A549 (cell line): ENCODE results near the gene PDIA3. TPM values are rescaled to one million over a fixed set of nuclear protein-coding genes. Genes with fewer than 3 reads are reported as not detected.
A peak's percentile ranks its signal among the peaks of the same experiment; 100 is the strongest.

Experiments
- ATAC-seq, 2 experiments: fragments of 200-7000 bp in 1 of 2; fragments of >200 bp in 1 of 2; cut with Nextera tagmentation in 1 of 2; cut with Tn5 transposase in 1 of 2; 3 replicates each; pipeline versions ENCODE4 v1.8.0 to v1.9.1; 2018 to 2020; ENCODE audit warnings: mild to moderate bottlenecking in 1 of 2, moderate library complexity in 1 of 2
- CTCF ChIA-PET: fragments of 300-600 bp; sonication (Branson Sonifier 250); formaldehyde crosslinking; extraction: SDS; loops from one replicate; lab custom pipeline; 2021; ENCODE audit warnings: antibody characterized with exemption, inconsistent platforms; lab: Yijun Ruan, JAX
- POLR2A ChIA-PET: fragments of 350-600 bp; formaldehyde crosslinking; extraction: SDS; loops from one replicate; lab custom pipeline; 2021; ENCODE audit warnings: antibody characterized with exemption, inconsistent platforms; lab: Yijun Ruan, JAX
- DNase-seq, 2 experiments: peaks; one replicate each; pipeline versions ENCODE4 v3.0.0 to v3.0.0-alpha.2; 2011 to 2016; ENCODE audit warnings: low read depth in 1 of 2, low spot score in 1 of 2
- FAIRE-seq: peaks from 2 replicates; lab custom pipeline; 2011; peaks lifted over from hg19 to GRCh38; lab: Jason Lieb, UNC
- H3K27ac ChIP-seq, 2 experiments: fragments of >200 bp; sonication (Bioruptor Twin); formaldehyde crosslinking; 3 replicates each; pipeline ENCODE4 v1.5.1; 2016 to 2017
- H3K4me1 ChIP-seq: fragments of >200 bp; sonication (Bioruptor Twin); formaldehyde crosslinking; 3 replicates; pipeline ENCODE4 v1.6.1; 2016
- H3K4me2 ChIP-seq: fragments of >200 bp; sonication (Bioruptor Twin); formaldehyde crosslinking; 3 replicates; pipeline ENCODE4 v1.6.1; 2016
- H3K4me3 ChIP-seq: fragments of >200 bp; sonication (Bioruptor Twin); formaldehyde crosslinking; 3 replicates; pipeline ENCODE4 v1.5.1; 2016
- H3K9me3 ChIP-seq: fragments of >200 bp; sonication (Bioruptor Twin); formaldehyde crosslinking; 3 replicates; pipeline ENCODE4 v1.6.1; 2016
- BCL3 ChIP-seq: fragments of >200 bp; sonication (Bioruptor Twin); formaldehyde crosslinking; IDR thresholded peaks from 3 replicates; pipeline ENCODE4 v1.6.1; 2016
- CTCF ChIP-seq: fragments of >200 bp; sonication (Bioruptor Twin); formaldehyde crosslinking; IDR thresholded peaks from 3 replicates; pipeline ENCODE4 v1.5.1; 2016
- E2F6 ChIP-seq: IDR thresholded peaks from 2 replicates; pipeline ENCODE4 v1.6.1; 2012; ENCODE audit warnings: low read depth, borderline replicate concordance
- EHF ChIP-seq: fragments of 250-450 bp; sonication (Bioruptor Pico); IDR thresholded peaks from 2 replicates; pipeline ENCODE4 v1.5.0; 2020; ENCODE audit warnings: mild to moderate bottlenecking
- FOSB ChIP-seq: fragments of 250-450 bp; sonication (Bioruptor Pico); IDR thresholded peaks from 2 replicates; pipeline ENCODE4 v1.5.0; 2020; ENCODE audit warnings: mild to moderate bottlenecking, moderate library complexity
- GATA3 ChIP-seq: IDR thresholded peaks from 2 replicates; pipeline ENCODE4 v1.6.1; 2012; ENCODE audit warnings: borderline replicate concordance
- HES2 ChIP-seq: fragments of >200 bp; sonication (Bioruptor Twin); formaldehyde crosslinking; IDR thresholded peaks from 2 replicates; pipeline ENCODE4 v1.6.1; 2016
- KDM1A ChIP-seq: fragments of 200-600 bp; sonication (generic); IDR thresholded peaks from 2 replicates; pipeline ENCODE4 v1.6.1; 2016; ENCODE audit warnings: low read depth, mild to moderate bottlenecking
- MAX ChIP-seq: IDR thresholded peaks from 2 replicates; pipeline ENCODE4 v1.6.1; 2012
- NFE2L2 ChIP-seq: fragments of 150-350 bp; conservative IDR thresholded peaks from 2 replicates; pipeline ENCODE4 v1.6.1; 2014; ENCODE audit warnings: low read length
- PHF8 ChIP-seq: fragments of 200-600 bp; sonication (generic); IDR thresholded peaks from 2 replicates; pipeline ENCODE4 v1.6.1; 2016; ENCODE audit warnings: low read depth, mild to moderate bottlenecking, antibody characterized with exemption, moderate library complexity, borderline replicate concordance
- RAD21 ChIP-seq, 2 experiments: fragments of >200 bp in 1 of 2; sonication (Bioruptor Twin) in 1 of 2; formaldehyde crosslinking in 1 of 2; IDR thresholded peaks in 1 of 2; conservative IDR thresholded peaks in 1 of 2; 2 replicates in 1 of 2; 3 replicates in 1 of 2; pipeline ENCODE4 v1.6.1; 2012 to 2018; ENCODE audit warnings: inconsistent platforms in 1 of 2
- RCOR1 ChIP-seq: fragments of 150-350 bp; IDR thresholded peaks from 2 replicates; pipeline ENCODE4 v1.6.1; 2014; ENCODE audit warnings: antibody characterized with exemption, low read length, low read depth
- SMC3 ChIP-seq: fragments of >200 bp; sonication (Bioruptor Twin); formaldehyde crosslinking; IDR thresholded peaks from 3 replicates; pipeline ENCODE4 v1.6.1; 2018; ENCODE audit warnings: inconsistent platforms
- TFCP2L1 ChIP-seq: fragments of 250-450 bp; sonication (Bioruptor Pico); IDR thresholded peaks from 2 replicates; pipeline ENCODE4 v1.5.0; 2021; ENCODE audit warnings: mild to moderate bottlenecking
- USF2 ChIP-seq: fragments of 450-650 bp; IDR thresholded peaks from 2 replicates; pipeline ENCODE4 v1.6.1; 2014; ENCODE audit warnings: antibody characterized with exemption
- WGBS: methylation state at CpG from one replicate; pipeline ENCODE4 v1.1.6; 2017; ENCODE audit errors: missing lambda C conversion rate; 5-methylcytosine and 5-hydroxymethylcytosine counted together
- polyA plus RNA-seq, 4 experiments: library from polyadenylated mRNA; depleted of rRNA in 3 of 4; stranded (reverse); fragments of >200 nt; fragmentation: RNase III in 1 of 4; extraction: RNeasy Plus Mini Kit Qiagen cat#74134 plus additional on column Dnase treatment in 1 of 4; gene quantifications; 2 replicates in 3 of 4; 3 replicates in 1 of 4; pipeline ENCODE4 v1.2.3, GENCODE V29; 2011 to 2017

Gene PDIA3
- polyA plus RNA-seq, 2 of the 4 experiments (the other 2 are of a cell fraction), result 208 to 257 TPM

- WGBS, result 60% methylated on average over 5 of the region's 5 CpGs
- Histone ChIP-seq H3K9me3 (no peaks in the 10 kb centered on the region), H3K4me1 (no peaks in the 10 kb centered on the region), H3K4me2 (no peak overlapping the region), H3K27ac (no peak overlapping the region), H3K4me3 (no peak overlapping the region)
- peak; percentile 67 to 79; a peak in 4 of 6 replicates for ATAC-seq
- FAIRE-seq, result no peak
- TF ChIP-seq SMC3 (peak; percentile 18; the same call in 1 of the 3 replicates), RAD21 (conservative IDR thresholded peaks at IDR 0.05 in 1 of 2, IDR thresholded peaks at IDR 0.05 in 1 of 2) (peak in 1 of 2 experiments; percentile 26; a peak in 2 of 5 replicates), FOSB (CRISPR knock-in tag) (no peak), CTCF (peak; percentile 55)
- POLR2A ChIA-PET, result no interaction called here
- DNase-seq, result peak; percentile 28 to 39
- CTCF ChIA-PET, result interaction anchor here (0.7 to 2.3 kb wide), 6 partner anchors 10 to 328 kb away, joined by 3 to 11 read pairs (median 5); no protein-coding TSS in a partner anchor
Measured at GRCh38 chr15:43769584-43770228, 23.5 kb downstream of the PDIA3 start.

- H3K27ac ChIP-seq, result no peak overlapping the region
- POLR2A ChIA-PET, result no interaction called here
- 0 out of 3 replicates have a peak, but pooled peaks cover 5% of the 10 kb centered on the region for H3K4me1 ChIP-seq
- H3K9me3 ChIP-seq, result no peaks in the 10 kb centered on the region
- no peak overlapping the region for H3K4me3 ChIP-seq
- no peak overlapping the region for H3K4me2 ChIP-seq
- CTCF ChIA-PET, result interaction anchor here (1.0 to 2.3 kb wide), 4 partner anchors 12 to 22 kb away, joined by 3 to 11 read pairs (median 4); no protein-coding TSS in a partner anchor
- no peak for FAIRE-seq
- WGBS, result 69% methylated on average over 2 of the region's 2 CpGs
- TF ChIP-seq BCL3 (no peak), USF2 (no peak), HES2 (no peak), TFCP2L1 (CRISPR knock-in tag) (no peak), RCOR1 (no peak), MAX (no peak), KDM1A (no peak), EHF (no peak), PHF8 (no peak), RAD21 (conservative IDR thresholded peaks at IDR 0.05 in 1 of 2, IDR thresholded peaks at IDR 0.05 in 1 of 2) (no peak)
- DNase-seq, result no peak
- no peak for ATAC-seq
Measured at GRCh38 chr15:43771816-43772215, 25.6 kb downstream of the PDIA3 start.

GRCh38 chr15:43772624-43773023 lies 26.4 kb downstream of the PDIA3 start:
- Histone ChIP-seq H3K27ac (no peak overlapping the region), H3K4me1 (0 out of 3 replicates have a peak, but pooled peaks cover 5% of the 10 kb centered on the region), H3K4me3 (no peak overlapping the region), H3K9me3 (no peaks in the 10 kb centered on the region), H3K4me2 (no peak overlapping the region)
- ChIA-PET POLR2A (no interaction called here), CTCF (interaction anchor here (1.4 to 1.7 kb wide), 2 partner anchors 17 to 23 kb away, joined by 3 to 4 read pairs; no protein-coding TSS in a partner anchor)
- FAIRE-seq, result no peak
- DNase-seq, result no peak
- TF ChIP-seq NFE2L2 (no peak), FOSB (CRISPR knock-in tag) (no peak), GATA3 (no peak), E2F6 (no peak), RCOR1 (no peak), USF2 (no peak)
- no peak for ATAC-seq
